Spinal cord (tissue), 10 donors: ENCODE data around the gene CARMIL3. TPM values are rescaled to one million over a fixed set of nuclear protein-coding genes. Genes with fewer than 3 reads are reported as not detected.
"Not testable (repeated sequence)": the region's sequence is repeated elsewhere in the genome, so short reads cannot be mapped to it uniquely, and the experiment has no call there.

Experiments used
- DNase-seq, 6 donors: peaks; one replicate each; pipeline versions ENCODE4 v3.0.0 to v3.0.0-alpha.2; 2013 to 2015; ENCODE audit warnings: low spot score in 6 of 6, low read depth in 4 of 6
- H3K27ac ChIP-seq: one replicate; pipeline ENCODE4 v1.5.1; 2013; ENCODE audit warnings: low read depth, low read length, control low read depth
- H3K27me3 ChIP-seq: one replicate; pipeline ENCODE4 v1.6.1; 2013; ENCODE audit warnings: low read length; ENCODE audit not compliant: control insufficient read depth, insufficient read depth
- H3K36me3 ChIP-seq: one replicate; pipeline ENCODE4 v1.6.1; 2013; ENCODE audit warnings: low read length; ENCODE audit not compliant: control insufficient read depth, insufficient read depth
- H3K4me1 ChIP-seq: one replicate; pipeline ENCODE4 v1.6.1; 2013; ENCODE audit warnings: low read length; ENCODE audit not compliant: control insufficient read depth, insufficient read depth
- H3K4me3 ChIP-seq: one replicate; pipeline ENCODE4 v1.5.1; 2013; ENCODE audit warnings: low read depth, low read length, control low read depth
- H3K9me3 ChIP-seq: one replicate; pipeline ENCODE4 v1.6.1; 2013; ENCODE audit warnings: low read length; ENCODE audit not compliant: control insufficient read depth, insufficient read depth
- WGBS: methylation state at CpG from one replicate; pipeline ENCODE4 v1.1.5; 2013; ENCODE audit warnings: missing lambda C conversion rate; ENCODE audit not compliant: insufficient coverage; 5-methylcytosine and 5-hydroxymethylcytosine counted together
- polyA plus RNA-seq, 2 donors: library from polyadenylated mRNA; unstranded; fragments of 120-200 nt; gene quantifications; one replicate each; pipeline ENCODE4 v1.2.1, GENCODE V29; 2013; ENCODE audit not compliant: insufficient read length in 2 of 2
- total RNA-seq, 2 donors: library from RNA; depleted of rRNA in 1 of 2; stranded (reverse); fragments of 120-200 nt in 1 of 2; fragments of >200 nt in 1 of 2; gene quantifications; one replicate each; pipeline versions ENCODE4 v1.2.3 to v1.2.4, GENCODE V29; 2013 to 2014
- donor health status: healthy.

Gene CARMIL3
- total and polyA plus RNA-seq, 4 donors: 10.2 to 43.2 (median 22.4) TPM

GRCh38 chr14:24098229-24098926 lies 46.6 kb downstream of the CARMIL3 start:
- Histone ChIP-seq H3K36me3 (peaks cover 10% of the 10 kb centered on the region), H3K27me3 (no peaks in the 10 kb centered on the region), H3K4me3 (no peak overlapping the region), H3K4me1 (peaks cover 29% of the 10 kb centered on the region), H3K9me3 (no peaks in the 10 kb centered on the region), H3K27ac (no peak overlapping the region)
- no peak for DNase-seq
- WGBS: 93% methylated on average over 16 of the region's 16 CpGs

- peaks cover 13% of the 10 kb centered on the region for H3K36me3 ChIP-seq
- no peak overlapping the region for H3K4me3 ChIP-seq
- no peak for DNase-seq
- no peaks in the 10 kb centered on the region for H3K9me3 ChIP-seq
- no peaks in the 10 kb centered on the region for H3K27me3 ChIP-seq
- H3K27ac ChIP-seq: no peak overlapping the region
- 65% methylated on average over 15 of the region's 17 CpGs for WGBS
- peaks cover 21% of the 10 kb centered on the region for H3K4me1 ChIP-seq
These were observed 47.4 kb downstream of the CARMIL3 start for GRCh38 chr14:24098927-24099813.

GRCh38 chr14:24100197-24100981 lies 48.6 kb downstream of the CARMIL3 start:
- Histone ChIP-seq H3K9me3 (no peaks in the 10 kb centered on the region), H3K27me3 (no peaks in the 10 kb centered on the region), H3K36me3 (peaks cover 13% of the 10 kb centered on the region), H3K4me3 (no peak overlapping the region), H3K4me1 (peaks cover 9% of the 10 kb centered on the region), H3K27ac (no peak overlapping the region)
- 95% methylated on average over 3 of the region's 4 CpGs for WGBS
- DNase-seq: no peak

GRCh38 chr14:24100982-24101494 lies 49.2 kb downstream of the CARMIL3 start:
- Histone ChIP-seq H3K9me3 (no peaks in the 10 kb centered on the region), H3K4me3 (no peak overlapping the region), H3K27ac (no peak overlapping the region), H3K4me1 (peaks cover 4% of the 10 kb centered on the region), H3K36me3 (peaks cover 13% of the 10 kb centered on the region), H3K27me3 (no peaks in the 10 kb centered on the region)
- 90% methylated on average over 2 of the region's 3 CpGs for WGBS
- no peak for DNase-seq

GRCh38 chr14:24102357-24103048 lies 50.7 kb downstream of the CARMIL3 start:
- Histone ChIP-seq H3K9me3 (no peaks in the 10 kb centered on the region), H3K27ac (no peak overlapping the region), H3K4me3 (no peak overlapping the region), H3K36me3 (peaks cover 13% of the 10 kb centered on the region), H3K27me3 (no peaks in the 10 kb centered on the region), H3K4me1 (peaks cover 4% of the 10 kb centered on the region)
- DNase-seq: no peak
- WGBS: 88% methylated on average over 6 of the region's 7 CpGs

- Histone ChIP-seq H3K27me3 (no peaks in the 10 kb centered on the region), H3K9me3 (no peaks in the 10 kb centered on the region), H3K4me3 (no peak overlapping the region), H3K4me1 (peaks cover 4% of the 10 kb centered on the region), H3K36me3 (peaks cover 9% of the 10 kb centered on the region), H3K27ac (no peak overlapping the region)
- no peak for DNase-seq
- 96% methylated on average over 13 of the region's 13 CpGs for WGBS
These were observed 51.6 kb downstream of the CARMIL3 start for GRCh38 chr14:24103451-24103850.

- H3K36me3 ChIP-seq, DNase-seq, H3K27me3 ChIP-seq, H3K27ac ChIP-seq, H3K4me3 ChIP-seq, H3K4me1 ChIP-seq, H3K9me3 ChIP-seq: not testable (repeated sequence)
- WGBS: 93% methylated on average over 6 of the region's 8 CpGs
These were observed 53.9 kb downstream of the CARMIL3 start for GRCh38 chr14:24105609-24106239.

GRCh38 chr14:24106672-24107271 lies 55.0 kb downstream of the CARMIL3 start:
- no CpG with 5 or more reads among the region's 4 CpGs for WGBS
- Histone ChIP-seq H3K27me3 (no peaks in the 10 kb centered on the region), H3K4me3 (no peak overlapping the region), H3K9me3 (no peaks in the 10 kb centered on the region), H3K27ac (no peak overlapping the region), H3K36me3 (peaks cover 3% of the 10 kb centered on the region), H3K4me1 (no peaks in the 10 kb centered on the region)
- DNase-seq: no peak
